ENCODE measurements around the gene SPTBN1.
A peak's percentile ranks its signal among the peaks of the same experiment; 100 is the strongest.
"Not testable (repeated sequence)": the region's sequence is repeated elsewhere in the genome, so short reads cannot be mapped to it uniquely, and the experiment has no call there.

The SPTBN1 gene

DNA sequence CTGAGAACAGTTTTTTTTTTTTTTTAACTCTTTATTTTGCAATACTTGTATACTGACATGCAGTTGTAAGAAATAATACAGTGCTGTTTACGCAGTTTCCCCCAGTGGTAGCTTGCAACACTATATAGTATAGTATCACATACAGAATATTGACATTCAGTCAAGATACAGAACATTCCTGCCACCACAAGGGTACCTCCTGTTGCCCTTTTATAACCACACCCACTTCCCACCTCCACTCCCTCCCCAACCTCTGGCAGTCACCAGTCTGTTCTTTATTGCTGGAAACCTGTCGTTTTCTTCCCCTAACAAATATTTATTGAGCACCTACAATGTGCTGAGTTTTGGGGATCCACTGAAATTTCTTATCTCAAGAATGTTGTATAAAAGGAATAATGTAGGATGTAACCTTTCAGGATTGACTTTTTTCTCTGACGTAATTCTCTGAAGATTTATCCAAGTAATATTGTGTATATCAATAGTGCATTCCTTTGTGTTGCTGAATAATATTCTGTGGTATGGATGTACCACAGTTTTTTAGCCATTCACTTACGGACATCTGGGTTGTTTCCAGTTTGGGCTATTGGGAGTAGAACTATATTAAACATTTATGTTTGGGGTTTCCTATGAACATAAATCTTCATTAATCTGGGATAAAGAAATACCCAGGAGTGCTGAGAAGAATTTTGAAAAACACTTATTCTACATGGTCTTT, 215.9 kb downstream of the SPTBN1 start:
- DNase-seq (ENCODE audit: low read depth in 3 of 3), result no peak

- DNase-seq (ENCODE audit: low read depth in 3 of 3), result no peak
Measured at GRCh38 chr2:54672590-54673456, 216.7 kb downstream of the SPTBN1 start.

GRCh38 chr2:54673501-54673998, 217.4 kb downstream of the SPTBN1 start:
- DNase-seq (ENCODE audit: low read depth in 3 of 3), result peak; percentile 21 to 28 (median 27)

- DNase-seq (ENCODE audit: low read depth in 3 of 3), result no peak
Measured at GRCh38 chr2:54675281-54675680, 219.2 kb downstream of the SPTBN1 start.

DNA sequence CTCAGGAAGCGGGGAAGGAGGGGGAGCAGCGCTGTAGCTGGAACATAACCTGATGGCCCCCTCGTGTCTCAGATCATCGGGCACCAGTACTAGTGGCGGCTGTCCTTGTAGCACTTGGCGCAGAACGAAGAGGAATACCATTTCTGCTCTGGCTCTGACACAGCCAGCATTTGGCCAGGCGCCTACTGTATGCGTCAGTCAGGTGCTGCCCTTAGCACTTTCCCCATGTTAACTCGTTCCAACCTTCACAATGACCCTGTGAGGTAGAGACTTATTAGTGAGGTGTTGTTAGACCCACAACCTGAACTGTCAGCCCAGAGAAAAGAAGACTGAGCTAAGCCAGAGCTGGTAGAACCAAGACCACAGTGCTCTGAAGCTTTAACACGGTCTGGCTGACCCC, 219.6 kb downstream of the SPTBN1 start:
- DNase-seq (ENCODE audit: low read depth in 3 of 3), result no peak

GRCh38 chr2:54676656-54677055, 220.5 kb downstream of the SPTBN1 start:
- DNase-seq (ENCODE audit: low read depth in 3 of 3), result no peak

GRCh38 chr2:54677476-54678265, 221.5 kb downstream of the SPTBN1 start:
- no peak for DNase-seq (ENCODE audit: low read depth in 3 of 3)

GRCh38 chr2:54678719-54679118, 222.6 kb downstream of the SPTBN1 start:
- DNase-seq (ENCODE audit: low read depth in 3 of 3), result no peak

- DNase-seq (ENCODE audit: low read depth in 3 of 3), result peak; percentile 9 to 24 (median 21)
Measured at GRCh38 chr2:54680397-54681041, 224.4 kb downstream of the SPTBN1 start.

- no peak for DNase-seq (ENCODE audit: low read depth in 3 of 3)
Measured at GRCh38 chr2:54681416-54681815, 225.3 kb downstream of the SPTBN1 start.

DNA sequence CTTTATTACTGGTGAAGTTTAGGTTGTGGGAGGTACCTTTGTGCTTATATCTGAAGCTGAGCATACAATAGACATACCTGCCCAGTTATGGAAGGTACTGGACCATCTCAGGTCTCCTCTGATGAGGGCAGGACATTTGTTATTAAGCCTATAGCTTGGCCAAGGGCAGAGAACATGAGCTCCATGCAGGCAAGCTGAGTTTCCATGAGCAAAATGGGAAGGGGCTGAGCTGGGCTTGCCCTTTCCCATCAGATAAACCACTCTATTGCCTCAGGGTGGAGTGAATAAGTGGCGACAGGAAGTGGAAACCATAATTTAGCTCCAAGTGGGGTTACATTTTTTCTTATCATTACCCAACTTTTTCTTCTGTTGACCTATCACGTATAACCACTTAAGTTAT, 227.5 kb downstream of the SPTBN1 start:
- no peak for DNase-seq (ENCODE audit: low read depth in 3 of 3)

DNA sequence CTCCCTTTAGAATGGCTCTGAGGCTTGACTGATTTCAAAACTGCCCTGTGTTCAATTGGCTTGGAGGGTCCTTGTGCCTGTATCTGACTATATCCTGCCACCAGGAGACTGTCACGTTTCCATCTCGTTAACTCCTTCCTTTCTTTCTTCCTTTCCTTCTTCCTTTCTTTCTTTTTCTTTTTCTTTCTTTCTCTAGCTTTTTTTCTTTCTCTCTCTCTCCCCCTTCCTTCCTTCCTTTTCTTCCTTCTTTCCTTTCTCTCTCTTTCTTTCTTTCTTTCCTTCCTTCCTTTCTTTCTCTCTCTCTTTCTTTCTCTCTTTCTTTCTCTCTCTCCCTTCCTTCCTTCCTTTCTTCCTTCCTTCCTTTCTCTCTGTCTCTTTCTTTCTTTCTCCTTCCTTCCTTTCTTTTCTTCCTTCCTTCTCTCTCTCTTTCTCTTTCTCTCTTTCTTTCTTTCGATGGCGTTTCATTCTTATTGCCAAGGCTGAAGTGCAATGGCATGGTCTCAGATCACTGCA, 229.2 kb downstream of the SPTBN1 start:
- DNase-seq (ENCODE audit: low read depth in 3 of 3), result no peak

- DNase-seq (ENCODE audit: low read depth in 3 of 3), result no peak
Measured at GRCh38 chr2:54687595-54688152, 231.5 kb downstream of the SPTBN1 start.

- no peak for DNase-seq (ENCODE audit: low read depth in 3 of 3)
Measured at GRCh38 chr2:54691445-54692135, 235.5 kb downstream of the SPTBN1 start.

GRCh38 chr2:54692556-54692955, 236.4 kb downstream of the SPTBN1 start:
- DNase-seq (ENCODE audit: low read depth in 3 of 3), result no peak

GRCh38 chr2:54695378-54695777, 239.3 kb downstream of the SPTBN1 start:
- no peak for DNase-seq (ENCODE audit: low read depth in 3 of 3)

- DNase-seq (ENCODE audit: low read depth in 3 of 3), result no peak
Measured at GRCh38 chr2:54697934-54698333, 241.8 kb downstream of the SPTBN1 start.

GRCh38 chr2:54698926-54699325, 242.8 kb downstream of the SPTBN1 start:
- not testable (repeated sequence) for DNase-seq (ENCODE audit: low read depth in 3 of 3)

GRCh38 chr2:54699665-54700064, 243.5 kb downstream of the SPTBN1 start:
- DNase-seq (ENCODE audit: low read depth in 3 of 3), result no peak

GRCh38 chr2:54701029-54701428, 244.9 kb downstream of the SPTBN1 start:
- no peak for DNase-seq (ENCODE audit: low read depth in 3 of 3)

Data from stimulated activated CD4-positive, alpha-beta T cell treated with anti-CD3 and anti-CD28 coated beads, TNF-alpha, amount 100 ng/mL, for 48 hours (primary cell).